ENCODE data around the gene KMT2B. TPM values are rescaled to one million over a fixed set of nuclear protein-coding genes. Genes with fewer than 3 reads are reported as not detected.

KMT2B gene
- total RNA-seq, 2 experiments from 2014 or later: 65.1 to 67.2 TPM

- POLR2A ChIA-PET: no interaction called here
These were observed 35.0 kb downstream of the KMT2B start for GRCh38 chr19:35752746-35753350.

GRCh38 chr19:35753634-35754369, 36.0 kb downstream of the KMT2B start:
- Mint-ChIP-seq H3K4me1 (peaks cover 34% of the 10 kb centered on the region), H3K4me3 (no peak overlapping the region), H3K27me3 (no peaks in the 10 kb centered on the region), H3K27ac (no peak overlapping the region), H3K36me3 (ENCODE audit: low read depth) (peaks cover 16% of the 10 kb centered on the region), H3K9me3 (no peaks in the 10 kb centered on the region)
- ChIA-PET POLR2A (no interaction called here), CTCF (no interaction called here)
- DNase-seq: no peak

More at GRCh38 chr19:35752746-35753350, 35.0 kb downstream of the KMT2B start:
- Mint-ChIP-seq H3K27me3 (no peaks in the 10 kb centered on the region), H3K36me3 (ENCODE audit: low read depth) (peaks cover 18% of the 10 kb centered on the region), H3K9me3 (no peaks in the 10 kb centered on the region), H3K27ac (no peak overlapping the region), H3K4me3 (no peak overlapping the region), H3K4me1 (peaks cover 41% of the 10 kb centered on the region)
- CTCF ChIA-PET: interaction anchor here (1.3 to 1.5 kb wide), 2 partner anchors 10 to 13 kb away, joined by 3 to 5 read pairs; partner anchors contain the start of gene IGFLR1
- DNase-seq: no peak

- Mint-ChIP-seq H3K36me3 (ENCODE audit: low read depth) (peaks cover 20% of the 10 kb centered on the region), H3K27me3 (no peaks in the 10 kb centered on the region)
- CTCF ChIA-PET: no interaction called here
These were observed 36.7 kb downstream of the KMT2B start for GRCh38 chr19:35754370-35755130.

GRCh38 chr19:35755131-35755549, 37.3 kb downstream of the KMT2B start:
- H3K27me3 Mint-ChIP-seq: no peaks in the 10 kb centered on the region
- H3K36me3 Mint-ChIP-seq (ENCODE audit: low read depth): peaks cover 23% of the 10 kb centered on the region
- H3K4me3 Mint-ChIP-seq: no peak overlapping the region
- H3K4me1 Mint-ChIP-seq: peaks cover 36% of the 10 kb centered on the region
- no peaks in the 10 kb centered on the region for H3K9me3 Mint-ChIP-seq
- DNase-seq: no peak
- no peak overlapping the region for H3K27ac Mint-ChIP-seq
- CTCF ChIA-PET: no interaction called here
- POLR2A ChIA-PET: no interaction called here

More at GRCh38 chr19:35754370-35755130, 36.7 kb downstream of the KMT2B start:
- POLR2A ChIA-PET: no interaction called here
- DNase-seq: no peak
- H3K27ac Mint-ChIP-seq: peak overlapping the region; percentile 44
- H3K4me1 Mint-ChIP-seq: peaks cover 38% of the 10 kb centered on the region
- H3K9me3 Mint-ChIP-seq: no peaks in the 10 kb centered on the region
- H3K4me3 Mint-ChIP-seq: no peak overlapping the region

GRCh38 chr19:35755550-35756376, 38.0 kb downstream of the KMT2B start:
- H3K9me3 Mint-ChIP-seq: no peaks in the 10 kb centered on the region
- CTCF ChIA-PET: no interaction called here
- peaks cover 29% of the 10 kb centered on the region for H3K36me3 Mint-ChIP-seq (ENCODE audit: low read depth)
- POLR2A ChIA-PET: no interaction called here
- peak overlapping the region; percentile 76 for H3K27ac Mint-ChIP-seq
- peak overlapping the region; percentile 52 for H3K4me3 Mint-ChIP-seq
- peak; percentile 46 for DNase-seq
- peaks cover 37% of the 10 kb centered on the region for H3K4me1 Mint-ChIP-seq
- no peaks in the 10 kb centered on the region for H3K27me3 Mint-ChIP-seq

- Mint-ChIP-seq H3K4me1 (peaks cover 37% of the 10 kb centered on the region), H3K27me3 (no peaks in the 10 kb centered on the region), H3K36me3 (ENCODE audit: low read depth) (peaks cover 32% of the 10 kb centered on the region), H3K4me3 (peak within 1 kb of the TSS; percentile 84), H3K27ac (peak within 1 kb of the TSS; percentile 93), H3K9me3 (no peaks in the 10 kb centered on the region)
- DNase-seq: no peak
- POLR2A ChIA-PET: no interaction called here
- CTCF ChIA-PET: no interaction called here
These were observed 38.8 kb downstream of the KMT2B start, which contains the start of gene HSPB6 for GRCh38 chr19:35756377-35757230. HSPB6 (minus strand) TSS chr19:35757029; CDS start chr19:35757008, 21 bp downstream.

- DNase-seq: no peak
- peak overlapping the region; percentile 93 for H3K27ac Mint-ChIP-seq
- peak overlapping the region; percentile 84 for H3K4me3 Mint-ChIP-seq
- peaks cover 37% of the 10 kb centered on the region for H3K4me1 Mint-ChIP-seq
- ChIA-PET CTCF (no interaction called here), POLR2A (no interaction called here)
- H3K36me3 Mint-ChIP-seq (ENCODE audit: low read depth): peaks cover 37% of the 10 kb centered on the region
- H3K9me3 Mint-ChIP-seq: no peaks in the 10 kb centered on the region
- no peaks in the 10 kb centered on the region for H3K27me3 Mint-ChIP-seq
These were observed 39.5 kb downstream of the KMT2B start for GRCh38 chr19:35757231-35757748.

GRCh38 chr19:35757749-35758608, 40.2 kb downstream of the KMT2B start, which contains the start of gene PROSER3:
PROSER3 (plus strand) TSS chr19:35758176; CDS start chr19:35758216, 40 bp downstream.
- CTCF ChIA-PET: no interaction called here
- no peaks in the 10 kb centered on the region for H3K9me3 Mint-ChIP-seq
- peak within 1 kb of the TSS; percentile 84 for H3K4me3 Mint-ChIP-seq
- H3K27me3 Mint-ChIP-seq: no peaks in the 10 kb centered on the region
- peak within 1 kb of the TSS; percentile 93 for H3K27ac Mint-ChIP-seq
- H3K4me1 Mint-ChIP-seq: peaks cover 37% of the 10 kb centered on the region
- POLR2A ChIA-PET: no interaction called here
- peak; percentile 99 for DNase-seq
- H3K36me3 Mint-ChIP-seq (ENCODE audit: low read depth): peaks cover 38% of the 10 kb centered on the region

GRCh38 chr19:35759697-35760096, 41.9 kb downstream of the KMT2B start:
- POLR2A ChIA-PET: interaction anchor here (0.6 kb wide), 1 partner anchor 11 kb away, joined by 3 read pairs; no protein-coding TSS in a partner anchor
- Mint-ChIP-seq H3K9me3 (no peaks in the 10 kb centered on the region), H3K4me3 (peak overlapping the region; percentile 84), H3K36me3 (ENCODE audit: low read depth) (peaks cover 29% of the 10 kb centered on the region), H3K27me3 (no peaks in the 10 kb centered on the region), H3K27ac (no peak overlapping the region), H3K4me1 (peaks cover 36% of the 10 kb centered on the region)
- no peak for DNase-seq
- CTCF ChIA-PET: interaction anchor here (0.6 kb wide), 2 partner anchors 13 to 892 kb away, joined by 3 read pairs; no protein-coding TSS in a partner anchor

GRCh38 chr19:35760711-35761349, 43.0 kb downstream of the KMT2B start:
- ChIA-PET POLR2A (no interaction called here), CTCF (interaction anchor here (0.6 to 1.9 kb wide), 3 partner anchors 13 to 177 kb away, joined by 3 to 5 read pairs (median 3); partner anchors contain the start of gene LIN37)
- peaks cover 31% of the 10 kb centered on the region for H3K4me1 Mint-ChIP-seq
- no peak overlapping the region for H3K4me3 Mint-ChIP-seq
- H3K27me3 Mint-ChIP-seq: no peaks in the 10 kb centered on the region
- no peaks in the 10 kb centered on the region for H3K9me3 Mint-ChIP-seq
- H3K36me3 Mint-ChIP-seq (ENCODE audit: low read depth): peaks cover 27% of the 10 kb centered on the region
- DNase-seq: no peak
- H3K27ac Mint-ChIP-seq: no peak overlapping the region

Measured in activated CD4-positive, alpha-beta T cell treated with anti-CD3 and anti-CD28 coated beads, Interleukin-2, amount 10 ng/mL, durations not matched to agents 7 days and 5 days (primary cell).